ENCODE data around the gene ITGB5.

ITGB5 gene

DNA sequence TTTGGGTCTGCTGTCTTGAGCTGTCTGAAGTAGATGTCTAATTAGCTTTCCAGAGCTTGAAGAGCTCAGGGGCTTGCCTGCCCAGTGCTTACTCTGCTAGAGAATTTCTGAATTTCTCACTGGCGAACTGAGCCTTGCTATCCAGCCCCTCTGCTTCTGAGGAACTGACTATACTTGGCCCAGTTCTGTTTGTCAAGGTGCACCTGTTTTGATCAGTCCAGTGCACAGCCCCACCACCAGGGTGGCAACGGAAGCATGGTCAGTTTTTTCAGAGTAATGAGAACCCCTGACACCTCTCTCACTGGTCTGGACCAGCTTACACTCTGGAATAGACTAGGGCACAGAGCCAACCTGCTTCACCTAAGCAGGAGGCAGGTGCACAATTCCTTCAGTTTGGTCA, 25.2 kb downstream of the ITGB5 start:
- DNase-seq (ENCODE audit: low read depth in 1 of 2, low spot score in 1 of 2) = no peak

DNA sequence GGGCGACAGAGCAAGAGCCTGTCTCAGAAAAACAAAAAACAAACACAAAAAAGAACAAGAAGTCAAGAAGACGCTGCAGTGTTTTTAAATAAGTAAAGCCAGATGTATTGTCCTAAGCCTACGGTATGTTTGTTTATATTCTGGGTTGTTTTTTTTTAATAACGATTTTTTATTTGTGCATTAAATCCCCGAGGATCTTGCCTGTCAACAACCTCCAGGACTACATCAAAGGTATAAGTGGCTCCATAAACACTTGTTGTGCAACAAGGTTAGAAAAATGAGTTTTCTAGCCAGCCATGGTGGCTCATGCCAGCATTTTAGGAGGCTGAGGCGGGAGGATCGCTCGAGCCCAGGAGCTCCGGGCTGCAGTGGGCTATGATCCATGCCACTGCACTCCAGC, 26.1 kb downstream of the ITGB5 start:
- no peak for DNase-seq (ENCODE audit: low read depth in 1 of 2, low spot score in 1 of 2)

DNA sequence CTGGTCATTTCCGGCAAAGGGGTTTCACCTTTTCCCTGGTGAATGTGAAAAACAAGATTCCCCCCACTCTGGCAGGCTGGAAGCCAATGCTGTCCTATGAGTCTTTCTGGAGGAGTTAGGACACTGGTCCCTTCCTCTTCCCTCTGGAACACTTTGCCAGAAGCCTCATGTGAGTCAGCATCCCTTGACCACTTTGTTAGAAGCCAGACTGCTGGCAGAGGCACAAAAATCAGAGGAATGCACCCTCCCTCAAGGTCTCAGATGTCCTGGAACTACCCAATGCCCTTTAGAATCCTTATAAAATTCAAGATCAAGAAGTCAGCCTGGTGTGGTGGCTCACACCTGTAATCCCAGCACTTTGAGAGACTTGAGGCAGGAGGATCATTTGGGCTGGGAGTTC, 26.6 kb downstream of the ITGB5 start:
- DNase-seq (ENCODE audit: low read depth in 1 of 2, low spot score in 1 of 2) = no peak

GRCh38 chr3:124859025-124859424, 28.1 kb downstream of the ITGB5 start:
- no peak for DNase-seq (ENCODE audit: low read depth in 1 of 2, low spot score in 1 of 2)

- no peak for DNase-seq (ENCODE audit: low read depth in 1 of 2, low spot score in 1 of 2)
These were observed 28.9 kb downstream of the ITGB5 start for GRCh38 chr3:124858275-124858674.

DNA sequence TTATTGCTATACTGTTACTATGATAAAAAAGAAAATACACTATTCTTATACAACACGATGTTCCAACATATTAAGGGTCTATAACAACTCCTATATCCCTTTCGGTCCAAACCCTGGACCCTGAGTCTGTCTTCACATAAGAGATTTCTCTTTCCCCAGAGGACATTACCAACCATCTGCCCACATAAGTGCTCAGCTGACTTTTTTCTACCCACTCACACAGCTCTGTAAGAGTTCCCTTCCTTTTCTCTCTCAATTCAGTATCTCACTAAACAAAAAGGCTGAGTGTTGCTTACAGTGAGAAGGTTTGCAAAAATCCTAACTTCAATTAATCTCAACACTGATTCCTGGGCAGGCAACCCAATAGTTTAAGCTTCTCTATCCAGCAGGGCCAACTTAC, 30.5 kb downstream of the ITGB5 start:
- DNase-seq (ENCODE audit: low read depth in 1 of 2, low spot score in 1 of 2) = no peak

GRCh38 chr3:124854009-124854408, 33.2 kb downstream of the ITGB5 start:
- DNase-seq (ENCODE audit: low read depth in 1 of 2, low spot score in 1 of 2) = no peak

- no peak for DNase-seq (ENCODE audit: low read depth in 1 of 2, low spot score in 1 of 2)
These were observed 33.7 kb downstream of the ITGB5 start for GRCh38 chr3:124853446-124853845.

DNA sequence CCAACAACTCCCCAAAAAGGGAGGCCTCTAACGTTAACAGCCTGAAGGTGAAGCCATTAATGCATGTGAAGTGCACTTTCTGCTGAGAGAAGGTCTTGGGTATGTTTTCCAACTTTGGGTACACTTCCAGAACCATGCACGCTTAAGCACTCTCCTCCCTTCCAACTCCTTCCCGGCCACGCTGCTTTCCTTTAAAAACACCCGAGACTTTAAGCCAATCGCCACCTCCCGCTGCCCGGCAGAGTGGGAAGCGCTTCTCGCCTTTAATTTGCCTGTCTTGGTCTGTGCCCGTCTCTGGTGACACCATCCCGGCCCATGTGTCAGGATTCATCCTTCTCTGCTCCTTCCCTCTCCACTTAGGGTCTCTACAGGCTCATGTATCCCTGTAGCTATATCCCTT, 35.3 kb downstream of the ITGB5 start:
- DNase-seq (ENCODE audit: low read depth in 1 of 2, low spot score in 1 of 2) = no peak

DNA sequence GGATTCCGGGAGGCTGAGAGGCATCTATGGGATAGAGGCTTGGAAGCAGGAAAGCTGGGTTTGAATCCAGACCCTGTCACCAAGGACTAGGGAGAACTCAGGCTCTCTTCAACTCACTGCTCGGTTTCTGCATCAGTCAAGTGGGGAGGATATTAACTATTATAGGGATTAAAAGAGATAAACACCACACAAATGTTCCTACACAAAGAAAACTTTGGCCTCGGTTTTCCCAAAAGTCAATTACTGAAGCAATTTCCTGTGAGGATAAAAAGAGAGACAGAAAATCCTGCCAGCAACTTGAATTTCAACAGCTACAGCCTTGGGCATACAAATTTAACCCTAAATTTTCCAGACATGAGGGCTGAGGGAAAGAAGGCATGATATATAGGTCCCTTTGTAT, 36.0 kb downstream of the ITGB5 start:
- no peak for DNase-seq (ENCODE audit: low read depth in 1 of 2, low spot score in 1 of 2)

DNA sequence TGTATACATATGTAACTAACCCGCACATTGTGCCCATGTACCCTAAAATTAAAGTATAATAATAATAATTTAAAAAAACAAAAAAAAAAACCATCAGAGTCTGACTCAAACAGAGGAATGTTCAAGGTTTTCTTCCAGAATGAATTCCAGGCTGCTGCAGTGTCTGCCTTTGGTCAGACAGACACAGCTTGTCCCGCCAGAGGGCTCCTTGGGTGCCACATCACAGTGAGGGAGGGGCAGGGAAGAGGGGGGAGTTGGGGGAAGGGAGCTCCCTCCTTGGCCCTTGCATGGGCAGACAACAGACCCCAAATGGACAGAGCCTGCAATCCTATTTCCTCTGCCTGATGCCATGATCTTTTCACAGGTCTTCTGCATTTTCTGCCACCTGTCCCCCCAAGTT, 36.5 kb downstream of the ITGB5 start:
- DNase-seq (ENCODE audit: low read depth in 1 of 2, low spot score in 1 of 2) = no peak

- no peak for DNase-seq (ENCODE audit: low read depth in 1 of 2, low spot score in 1 of 2)
These were observed 37.0 kb downstream of the ITGB5 start for GRCh38 chr3:124850212-124850611.

GRCh38 chr3:124848300-124848699, 38.9 kb downstream of the ITGB5 start:
- DNase-seq (ENCODE audit: low read depth in 1 of 2, low spot score in 1 of 2) = no peak

DNA sequence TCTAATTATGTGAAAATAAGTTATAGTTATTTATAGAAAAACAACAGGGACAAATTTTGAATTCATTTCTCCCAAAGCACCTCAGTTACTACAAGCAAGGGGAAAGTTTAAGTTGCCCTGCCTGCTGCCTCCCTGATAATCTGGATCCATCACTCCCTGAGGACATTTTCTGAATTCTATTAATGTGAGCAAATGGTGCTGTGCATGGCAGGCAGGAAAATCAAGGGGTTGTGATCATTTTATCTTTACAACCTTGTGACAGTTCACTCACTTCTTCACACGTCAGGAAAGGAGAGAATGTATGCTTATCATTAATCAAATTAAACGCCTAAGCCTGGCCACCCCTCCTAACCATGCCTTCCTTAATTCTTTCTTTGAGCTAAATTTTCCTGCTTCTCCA, 39.3 kb downstream of the ITGB5 start:
- DNase-seq (ENCODE audit: low read depth in 1 of 2, low spot score in 1 of 2) = no peak

DNA sequence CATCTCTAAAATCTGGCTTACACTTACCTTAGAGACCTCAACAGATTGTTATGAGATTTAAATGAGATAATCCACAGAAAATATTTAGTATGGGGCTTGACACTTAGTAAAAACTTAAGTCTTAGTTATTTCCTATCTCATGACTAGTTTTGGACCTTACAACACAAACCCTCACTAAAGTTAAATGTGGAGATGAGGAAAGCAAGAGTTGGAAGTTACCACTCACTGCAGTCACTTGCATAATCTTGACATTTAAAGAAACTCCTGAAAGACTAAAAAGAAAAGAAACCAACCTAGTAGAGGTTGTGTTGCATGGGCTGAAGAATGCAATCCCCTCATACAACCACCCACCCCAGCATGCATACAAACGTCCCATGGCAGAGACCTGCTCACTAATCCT, 40.1 kb downstream of the ITGB5 start:
- DNase-seq (ENCODE audit: low read depth in 1 of 2, low spot score in 1 of 2) = no peak

DNA sequence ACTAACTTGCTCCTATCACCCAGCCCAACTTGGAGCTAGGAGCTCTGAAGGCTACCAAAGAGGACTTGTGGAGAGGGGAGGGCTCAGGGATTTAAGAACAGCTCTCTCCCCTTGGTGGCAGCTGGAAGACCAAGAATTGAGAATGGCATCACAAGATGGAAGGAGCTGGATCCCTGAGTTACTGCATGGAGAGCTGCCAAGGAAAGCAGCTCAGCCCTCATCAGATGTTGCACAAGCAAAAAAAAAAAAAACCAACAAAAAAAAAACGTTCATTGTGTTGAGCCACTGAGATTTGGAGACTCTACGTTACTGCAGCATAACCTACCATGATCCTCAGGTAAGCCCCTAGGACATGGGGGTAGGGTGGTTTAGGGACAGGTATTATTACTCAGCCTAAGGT, 41.0 kb downstream of the ITGB5 start:
- no peak for DNase-seq (ENCODE audit: low read depth in 1 of 2, low spot score in 1 of 2)

GRCh38 chr3:124845406-124845805, 41.8 kb downstream of the ITGB5 start:
- no peak for DNase-seq (ENCODE audit: low read depth in 1 of 2, low spot score in 1 of 2)

- DNase-seq (ENCODE audit: low read depth in 1 of 2, low spot score in 1 of 2) = no peak
These were observed 43.5 kb downstream of the ITGB5 start for GRCh38 chr3:124843506-124844177.

DNA sequence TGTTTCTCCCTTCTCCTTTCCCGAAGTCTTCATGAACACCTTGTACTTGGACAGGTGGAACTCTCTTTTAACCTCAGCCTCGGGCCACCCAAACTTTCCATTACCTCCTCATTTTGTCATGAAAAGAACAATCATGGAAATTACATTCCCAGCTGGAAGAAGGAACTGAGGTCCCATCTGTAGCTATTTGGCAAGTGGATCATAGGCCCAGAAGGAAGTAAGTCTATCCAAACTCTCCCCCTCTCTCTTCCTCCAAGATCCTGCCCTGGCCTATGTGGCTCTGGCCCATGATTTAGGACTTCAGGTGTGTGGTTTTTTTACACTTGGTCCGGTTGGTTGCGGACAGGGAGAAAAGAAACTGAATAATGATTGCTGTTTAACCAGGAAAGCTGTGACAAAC, 44.1 kb downstream of the ITGB5 start:
- no peak for DNase-seq (ENCODE audit: low read depth in 1 of 2, low spot score in 1 of 2)

DNA sequence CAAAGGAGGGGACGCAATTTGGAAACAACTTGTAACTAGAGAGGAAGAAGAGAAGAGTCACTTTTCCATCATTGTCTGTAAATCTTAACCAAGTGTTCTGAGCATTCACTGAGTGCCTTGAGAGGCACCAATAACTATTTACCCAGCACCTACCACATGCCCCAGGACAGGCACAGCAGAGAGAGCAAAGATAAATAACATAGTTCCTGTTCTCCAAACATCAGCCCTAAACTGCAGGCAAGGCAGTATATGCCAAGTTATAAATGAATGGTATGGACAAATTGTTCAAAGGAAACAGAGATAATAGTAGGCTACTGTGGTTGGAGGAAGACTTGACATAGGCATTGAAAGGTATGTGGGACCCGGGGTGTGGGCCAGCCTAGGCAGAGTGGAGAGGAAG, 45.6 kb downstream of the ITGB5 start:
- DNase-seq (ENCODE audit: low read depth in 1 of 2, low spot score in 1 of 2) = no peak

DNA sequence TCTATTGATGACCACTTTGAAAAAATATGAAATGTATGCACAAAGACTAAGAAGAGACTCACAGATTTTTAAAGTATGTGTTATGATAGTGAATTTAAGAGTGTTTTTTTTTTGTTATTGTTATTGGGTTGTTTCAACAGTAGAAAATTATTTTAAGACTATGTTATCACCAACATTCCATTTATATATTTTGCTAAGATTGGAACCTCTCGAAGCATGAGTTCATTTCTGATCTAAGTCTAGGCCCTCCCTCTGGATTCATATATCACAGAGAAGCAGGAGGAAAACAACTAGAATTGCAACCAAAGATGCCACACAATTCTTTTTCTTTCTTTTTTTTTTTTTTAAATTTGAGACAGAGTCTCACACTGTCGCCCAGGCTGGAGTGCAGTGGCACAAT, 46.8 kb downstream of the ITGB5 start:
- DNase-seq (ENCODE audit: low read depth in 1 of 2, low spot score in 1 of 2) = no peak

DNA sequence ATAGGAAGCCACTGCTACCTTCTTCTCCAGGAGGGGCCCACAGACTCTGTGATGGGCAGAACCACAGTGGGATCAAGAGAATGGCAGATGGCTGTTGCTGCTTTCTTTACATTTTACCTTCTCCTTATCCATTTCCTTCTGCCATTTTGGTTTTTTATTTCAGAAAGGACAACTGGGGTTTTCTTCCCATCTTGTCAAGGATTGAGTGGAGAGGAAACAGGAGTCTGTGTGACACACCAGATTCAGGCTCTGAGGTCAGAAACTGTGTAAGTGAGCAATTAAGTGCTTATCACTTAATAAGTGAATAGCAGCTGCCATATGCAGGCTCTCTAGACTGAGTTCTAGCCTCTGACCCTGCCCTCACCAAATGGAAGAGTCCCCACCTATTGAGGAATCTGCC, 47.3 kb downstream of the ITGB5 start:
- no peak for DNase-seq (ENCODE audit: low read depth in 1 of 2, low spot score in 1 of 2)

- no peak for DNase-seq (ENCODE audit: low read depth in 1 of 2, low spot score in 1 of 2)
These were observed 48.2 kb downstream of the ITGB5 start for GRCh38 chr3:124838963-124839362.

DNA sequence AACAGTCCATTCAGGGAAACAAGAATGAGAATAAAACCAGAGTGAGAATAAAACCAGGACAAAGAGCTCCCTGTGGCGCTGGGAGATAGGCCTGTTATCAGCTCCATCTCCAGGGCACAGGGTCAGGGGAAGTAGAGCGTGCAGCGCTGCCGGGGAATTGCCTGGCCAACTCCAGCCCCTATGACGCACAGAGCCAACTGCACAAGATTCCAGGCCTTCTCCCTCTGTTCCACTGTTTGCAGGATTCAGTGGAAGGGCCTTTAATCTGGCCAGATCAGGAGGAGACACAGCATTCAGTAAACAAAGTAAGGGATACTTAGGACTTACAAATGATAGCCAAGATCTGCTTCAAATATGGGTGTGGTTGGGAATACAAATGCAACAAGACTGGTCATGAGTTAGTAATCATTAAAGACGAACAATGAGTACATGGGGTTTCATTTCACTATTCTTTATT, 49.4 kb downstream of the ITGB5 start:
- no peak for DNase-seq (ENCODE audit: low read depth in 1 of 2, low spot score in 1 of 2)
